Lung (tissue), 12 donors: ENCODE results near the gene CYBA. TPM values are rescaled to one million over a fixed set of nuclear protein-coding genes. Genes with fewer than 3 reads are reported as not detected.

Source experiments
- ATAC-seq: fragments of 200-7000 bp; cut with Tn5 transposase; one replicate; pipeline ENCODE4 v1.9.1; 2020; ENCODE audit warnings: moderate number of reproducible peaks; ENCODE audit not compliant: insufficient read depth, low FRiP score
- DNase-seq, 3 donors: peaks; one replicate each; pipeline ENCODE4 v3.0.0-alpha.2; 2013 to 2017
- H3K27ac ChIP-seq, 2 donors: one replicate each; pipeline ENCODE4 v1.5.1; 2013; ENCODE audit warnings: mild to moderate bottlenecking in 2 of 2, moderate library complexity in 2 of 2, control low read depth in 1 of 2, inconsistent platforms in 1 of 2, low read depth in 1 of 2, low read length in 1 of 2
- H3K27me3 ChIP-seq, 3 donors: one replicate each; pipeline ENCODE4 v1.5.1; 2013; ENCODE audit warnings: low read length in 2 of 3; ENCODE audit not compliant: control insufficient read depth in 3 of 3, insufficient read depth in 3 of 3
- H3K36me3 ChIP-seq, 4 donors: one replicate each; pipeline ENCODE4 v1.5.1; 2013; ENCODE audit warnings: low read length in 4 of 4, mild to moderate bottlenecking in 1 of 4, moderate library complexity in 1 of 4; ENCODE audit not compliant: control insufficient read depth in 4 of 4, insufficient read depth in 4 of 4
- H3K4me1 ChIP-seq, 5 donors: one replicate each; pipeline ENCODE4 v1.5.1; 2013; ENCODE audit warnings: low read length in 5 of 5, mild to moderate bottlenecking in 2 of 5, moderate library complexity in 1 of 5; ENCODE audit not compliant: control insufficient read depth in 5 of 5, insufficient read depth in 5 of 5
- H3K4me3 ChIP-seq: one replicate; pipeline ENCODE4 v1.5.1; 2013; ENCODE audit warnings: mild to moderate bottlenecking, control low read depth, moderate library complexity
- H3K9ac ChIP-seq, 2 donors: one replicate each; pipeline ENCODE4 v1.5.1; 2013; ENCODE audit warnings: low read length in 2 of 2, control low read depth in 1 of 2; ENCODE audit not compliant: insufficient read depth in 1 of 2
- H3K9me3 ChIP-seq, 4 donors: one replicate each; pipeline ENCODE4 v1.5.1; 2013; ENCODE audit warnings: low read length in 3 of 4, mild to moderate bottlenecking in 1 of 4, moderate library complexity in 1 of 4; ENCODE audit not compliant: control insufficient read depth in 4 of 4, insufficient read depth in 3 of 4
- whole genome bisulfite sequencing, 2 donors: extraction: QIAGEN DNeasy Blood & Tissue Kit; methylation state at CpG; one replicate each; pipeline ENCODE4 v1.1.7; 2013; 5-methylcytosine and 5-hydroxymethylcytosine counted together
- polyA plus RNA-seq, 2 donors: library from polyadenylated mRNA; stranded (reverse); fragments of 200-250 nt; gene quantifications; one replicate each; pipeline ENCODE4 v1.2.1, GENCODE V29; 2013
- total RNA-seq, 2 donors: library from RNA; depleted of rRNA in 1 of 2; stranded (reverse); fragments of >200 nt in 1 of 2; gene quantifications; one replicate each; pipeline ENCODE4 v1.2.1, GENCODE V29; 2014 to 2021
- TF ChIP-seq, protein P1 (sequence below): IDR thresholded peaks from 2 replicates; pipeline ENCODE4 v1.5.1; 2012; ENCODE audit warnings: mild to moderate bottlenecking; ENCODE audit errors: control extremely low read depth, extremely low read depth
- donor health status: control.
- donor health status: control.
- donor health status: Bipolar disorder and iron deficiency.
- donor health status: healthy.
- donor health status: DM: yes; HTN: yes; CAD: no.

CYBA gene
- total and polyA plus RNA-seq, 4 donors = 113 to 879 (median 349) TPM

DNA sequence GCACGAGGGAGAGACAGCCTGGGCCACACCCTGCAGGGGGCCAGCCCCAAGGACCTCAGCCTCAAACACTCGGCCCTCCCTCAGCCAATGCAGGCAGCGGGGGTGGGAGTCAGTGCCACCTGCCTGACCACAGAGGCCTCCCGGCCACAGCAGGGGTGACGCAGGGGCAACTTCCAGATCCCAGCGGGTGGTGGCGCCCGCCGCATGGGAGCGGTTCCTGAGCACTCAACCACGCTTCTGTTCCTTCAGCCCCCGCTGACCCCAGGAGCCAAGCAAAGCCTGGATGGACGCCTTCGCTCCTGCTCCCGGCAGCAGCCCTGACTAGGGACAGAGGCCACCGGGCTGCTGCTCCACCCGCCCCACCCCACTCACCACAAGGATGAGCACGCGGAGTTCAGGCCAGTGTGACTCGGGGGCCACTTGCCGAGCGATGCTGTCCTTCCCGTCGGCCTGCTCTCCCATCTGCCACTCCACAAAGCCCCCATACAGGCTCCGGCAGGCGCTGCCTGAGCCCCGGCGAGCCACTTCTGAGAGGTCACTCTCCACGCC is 5.0 kb upstream of the CYBA start:
- no peaks in the 10 kb centered on the region for H3K27me3 ChIP-seq
- peaks cover 0 to 12% (median 0%) of the 10 kb centered on the region in 5 donors for H3K4me1 ChIP-seq
- ATAC-seq (no peak), DNase-seq (no peak)
- H3K9ac ChIP-seq = no peak overlapping the region
- TF ChIP-seq, protein P1, sequence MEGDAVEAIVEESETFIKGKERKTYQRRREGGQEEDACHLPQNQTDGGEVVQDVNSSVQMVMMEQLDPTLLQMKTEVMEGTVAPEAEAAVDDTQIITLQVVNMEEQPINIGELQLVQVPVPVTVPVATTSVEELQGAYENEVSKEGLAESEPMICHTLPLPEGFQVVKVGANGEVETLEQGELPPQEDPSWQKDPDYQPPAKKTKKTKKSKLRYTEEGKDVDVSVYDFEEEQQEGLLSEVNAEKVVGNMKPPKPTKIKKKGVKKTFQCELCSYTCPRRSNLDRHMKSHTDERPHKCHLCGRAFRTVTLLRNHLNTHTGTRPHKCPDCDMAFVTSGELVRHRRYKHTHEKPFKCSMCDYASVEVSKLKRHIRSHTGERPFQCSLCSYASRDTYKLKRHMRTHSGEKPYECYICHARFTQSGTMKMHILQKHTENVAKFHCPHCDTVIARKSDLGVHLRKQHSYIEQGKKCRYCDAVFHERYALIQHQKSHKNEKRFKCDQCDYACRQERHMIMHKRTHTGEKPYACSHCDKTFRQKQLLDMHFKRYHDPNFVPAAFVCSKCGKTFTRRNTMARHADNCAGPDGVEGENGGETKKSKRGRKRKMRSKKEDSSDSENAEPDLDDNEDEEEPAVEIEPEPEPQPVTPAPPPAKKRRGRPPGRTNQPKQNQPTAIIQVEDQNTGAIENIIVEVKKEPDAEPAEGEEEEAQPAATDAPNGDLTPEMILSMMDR = no peak
- WGBS, 2 donors = 91 to 92% methylated on average over 25 to 29 of the region's 29 CpGs
- H3K4me3 ChIP-seq = no peak overlapping the region
- no peaks in the 10 kb centered on the region for H3K9me3 ChIP-seq
- peaks cover 0 to 60% (median 8%) of the 10 kb centered on the region in 4 donors for H3K36me3 ChIP-seq
- H3K27ac ChIP-seq = no peak overlapping the region

DNA sequence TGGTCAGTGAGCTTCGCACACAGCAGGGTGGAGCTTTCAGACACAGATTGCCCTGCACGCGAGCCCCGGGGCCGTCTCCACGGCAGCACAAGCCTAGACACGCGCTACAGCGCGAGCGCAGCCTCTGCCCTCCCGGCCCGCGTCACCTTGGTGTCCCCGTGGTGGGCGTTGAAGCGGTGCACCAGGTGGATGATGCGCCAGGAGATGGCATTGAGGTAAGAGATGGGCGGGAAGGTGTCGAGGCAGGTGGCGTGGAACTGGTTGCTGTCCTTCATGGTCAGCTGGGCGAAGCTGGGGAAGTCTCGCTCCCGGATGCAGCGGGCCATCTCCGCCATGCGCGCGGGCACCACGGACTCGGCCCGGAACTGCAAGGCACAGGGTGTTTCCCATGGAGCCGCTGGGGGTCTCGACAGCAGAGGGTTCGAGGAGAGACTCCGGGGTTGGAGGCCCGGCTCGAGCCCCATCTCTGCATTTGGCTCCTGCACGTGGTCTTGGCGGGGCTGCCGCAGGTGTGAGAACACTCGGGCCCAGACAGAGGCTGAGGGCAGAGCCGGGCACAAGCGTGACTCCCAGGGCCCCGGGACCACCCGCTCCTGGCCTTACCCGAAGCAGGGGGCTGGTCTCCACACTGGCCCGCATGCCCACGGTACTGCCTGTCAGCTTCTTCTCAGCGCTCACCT is 4.3 kb upstream of the CYBA start:
- Histone ChIP-seq H3K9me3 (no peaks in the 10 kb centered on the region), H3K4me3 (no peak overlapping the region), H3K27ac (no peak overlapping the region), H3K4me1 (peaks cover 0 to 12% (median 0%) of the 10 kb centered on the region in 5 donors), H3K36me3 (peaks cover 0 to 60% (median 8%) of the 10 kb centered on the region in 4 donors), H3K9ac (no peak overlapping the region), H3K27me3 (no peaks in the 10 kb centered on the region)
- TF ChIP-seq, protein P1 = no peak
- WGBS, 2 donors = 96 to 97% methylated on average over 50 of the region's 50 CpGs
- no peak for DNase-seq
- no peak for ATAC-seq

DNA sequence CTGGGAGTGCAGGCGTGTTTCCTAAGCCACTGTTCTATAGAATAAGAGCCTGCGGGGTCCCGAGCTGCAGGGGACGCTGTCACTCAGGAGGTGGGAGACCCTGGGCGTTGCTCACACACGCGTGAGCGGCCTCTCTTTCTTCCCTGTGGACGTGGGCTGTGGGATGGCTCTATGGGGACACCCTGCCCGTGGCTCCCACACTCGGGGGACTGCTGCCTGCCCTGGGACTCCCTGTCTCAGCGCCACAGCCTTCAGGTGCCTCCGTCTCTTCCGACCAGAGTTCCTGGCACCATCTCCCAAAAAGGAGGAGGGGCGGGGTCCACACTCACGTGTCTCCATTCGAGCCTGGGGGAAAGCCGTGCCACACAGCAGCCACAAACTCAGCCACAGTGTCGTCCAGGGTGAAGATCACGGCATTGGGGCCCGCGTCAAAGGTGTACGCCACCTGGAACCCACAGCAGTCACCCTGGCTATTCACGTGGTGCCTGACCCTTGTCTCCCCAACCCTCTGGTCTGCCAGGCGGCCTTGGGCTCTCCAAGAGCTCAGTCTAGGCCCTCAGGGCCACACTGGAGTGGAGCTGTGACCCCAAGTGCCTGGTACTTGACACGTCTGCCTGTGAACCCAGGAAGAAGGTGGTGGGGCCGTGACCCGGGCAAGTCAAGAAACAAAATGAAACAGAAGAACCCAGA is 3.7 kb upstream of the CYBA start:
- H3K4me3 ChIP-seq = no peak overlapping the region
- TF ChIP-seq, protein P1 = no peak
- H3K4me1 ChIP-seq = peaks cover 0 to 15% (median 3%) of the 10 kb centered on the region in 5 donors
- ATAC-seq = no peak
- H3K36me3 ChIP-seq = peaks cover 0 to 60% (median 8%) of the 10 kb centered on the region in 4 donors
- WGBS, 2 donors = 88 to 89% methylated on average over 28 of the region's 28 CpGs
- H3K27me3 ChIP-seq = no peaks in the 10 kb centered on the region
- H3K9me3 ChIP-seq = no peaks in the 10 kb centered on the region
- no peak overlapping the region for H3K27ac ChIP-seq
- DNase-seq = no peak
- no peak overlapping the region for H3K9ac ChIP-seq
